ENCODE data around the gene KCNQ5. TPM values are rescaled to one million over a fixed set of nuclear protein-coding genes. Genes with fewer than 3 reads are reported as not detected.
A peak's percentile ranks its signal among the peaks of the same experiment; 100 is the strongest.

The KCNQ5 gene
- polyA plus RNA-seq, 3 donors: not detected

GRCh38 chr6:72963946-72964345 lies 342.1 kb downstream of the KCNQ5 start:
- H3K36me3 Mint-ChIP-seq: no peaks in the 10 kb centered on the region
- H3K27me3 Mint-ChIP-seq (ENCODE audit: low read depth in 3 of 3): peaks cover 0 to 2% (median 0%) of the 10 kb centered on the region in 3 donors
- no peak for TF ChIP-seq CTCF (IDR thresholded peaks at IDR 0.05)
- Histone ChIP-seq H3K9ac (ENCODE audit: insufficient read depth, low read length, poor library complexity, severe bottlenecking) (no peak overlapping the region), H2AFZ (ENCODE audit: insufficient read depth, low read depth, low read length, poor library complexity, severe bottlenecking) (no peak overlapping the region), H3K27me3 (ENCODE audit: control insufficient read depth in 2 of 2, insufficient read depth in 2 of 2, low read length in 2 of 2) (no peaks in the 10 kb centered on the region), H3K79me2 (ENCODE audit: insufficient read depth, low read length) (no peaks in the 10 kb centered on the region), H4K20me1 (ENCODE audit: insufficient read depth, low read length) (no peaks in the 10 kb centered on the region), H3K36me3 (replicated peaks in 1 of 2; ENCODE audit: control insufficient read depth in 1 of 2, insufficient read depth in 2 of 2, low read length in 2 of 2) (no peaks in the 10 kb centered on the region), H3K4me1 (ENCODE audit: control insufficient read depth in 1 of 2, insufficient read depth in 2 of 2, low read length in 2 of 2) (peaks cover 0 to 10% of the 10 kb centered on the region in 2 donors), H3K27ac (ENCODE audit: low read depth in 1 of 2, low read length in 2 of 2) (no peak overlapping the region), H3K9me3 (replicated peaks in 1 of 2; ENCODE audit: control insufficient read depth in 1 of 2, insufficient read depth in 1 of 2, low read length in 2 of 2) (no peaks in the 10 kb centered on the region), H3K4me2 (replicated peaks; ENCODE audit: extremely low read depth, low read length, poor library complexity, severe bottlenecking) (no peak overlapping the region), H3K4me3 (replicated peaks in 1 of 3; ENCODE audit: low read depth in 2 of 3, low read length in 3 of 3) (no peak overlapping the region)
- WGBS (ENCODE audit: insufficient coverage): no CpG with 5 or more reads among the region's 2 CpGs
- H3K27ac Mint-ChIP-seq: no peak overlapping the region
- DNase-seq: no peak
- H3K4me3 Mint-ChIP-seq: no peak overlapping the region
- H3K4me1 Mint-ChIP-seq: peaks cover 19% of the 10 kb centered on the region
- intact Hi-C loops (cut with micrococcal nuclease): no loop called here
- H3K9me3 Mint-ChIP-seq: peaks cover 0 to 5% (median 0%) of the 10 kb centered on the region in 7 donors

- Mint-ChIP-seq H3K4me1 (peaks cover 19% of the 10 kb centered on the region), H3K9me3 (peaks cover 0 to 2% (median 0%) of the 10 kb centered on the region in 7 donors), H3K27ac (peak overlapping the region in 4 of 7 donors; percentile 32 to 87 (median 39)), H3K36me3 (no peaks in the 10 kb centered on the region), H3K27me3 (ENCODE audit: low read depth in 3 of 3) (peaks cover 0 to 2% (median 0%) of the 10 kb centered on the region in 3 donors), H3K4me3 (peak overlapping the region in 1 of 2 donors; percentile 67)
- Histone ChIP-seq H3K27me3 (ENCODE audit: control insufficient read depth in 2 of 2, insufficient read depth in 2 of 2, low read length in 2 of 2) (no peaks in the 10 kb centered on the region), H3K9ac (ENCODE audit: insufficient read depth, low read length, poor library complexity, severe bottlenecking) (no peak overlapping the region), H3K9me3 (replicated peaks in 1 of 2; ENCODE audit: control insufficient read depth in 1 of 2, insufficient read depth in 1 of 2, low read length in 2 of 2) (no peaks in the 10 kb centered on the region), H3K27ac (ENCODE audit: low read depth in 1 of 2, low read length in 2 of 2) (peak overlapping the region in 1 of 2 donors; percentile 17), H3K4me3 (replicated peaks in 1 of 3; ENCODE audit: low read depth in 2 of 3, low read length in 3 of 3) (no peak overlapping the region), H3K4me1 (ENCODE audit: control insufficient read depth in 1 of 2, insufficient read depth in 2 of 2, low read length in 2 of 2) (peaks cover 0 to 10% of the 10 kb centered on the region in 2 donors), H3K4me2 (replicated peaks; ENCODE audit: extremely low read depth, low read length, poor library complexity, severe bottlenecking) (peak overlapping the region; percentile 11), H4K20me1 (ENCODE audit: insufficient read depth, low read length) (no peaks in the 10 kb centered on the region), H3K79me2 (ENCODE audit: insufficient read depth, low read length) (no peaks in the 10 kb centered on the region), H3K36me3 (replicated peaks in 1 of 2; ENCODE audit: control insufficient read depth in 1 of 2, insufficient read depth in 2 of 2, low read length in 2 of 2) (no peaks in the 10 kb centered on the region), H2AFZ (ENCODE audit: insufficient read depth, low read depth, low read length, poor library complexity, severe bottlenecking) (peak overlapping the region; percentile 4)
- peak in 2 of 3 donors; percentile 21 to 22 for DNase-seq
- no peak for TF ChIP-seq CTCF (IDR thresholded peaks at IDR 0.05)
- intact Hi-C loops (cut with micrococcal nuclease): no loop called here
- no CpG with 5 or more reads among the region's 1 CpG for WGBS (ENCODE audit: insufficient coverage)
These were observed 344.9 kb downstream of the KCNQ5 start for GRCh38 chr6:72966628-72967280.

Data from CD14-positive monocyte (primary cell).